HG02678 (cell line): ENCODE measurements around the gene SNAI3.

Experiments
- ATAC-seq: cut with Tn5 transposase; IDR thresholded peaks from one replicate; pipeline ENCODE4 v1.9.1; 2021; ENCODE audit warnings: mild to moderate bottlenecking, moderate library complexity; ENCODE audit not compliant: unreplicated experiment

Gene SNAI3

DNA sequence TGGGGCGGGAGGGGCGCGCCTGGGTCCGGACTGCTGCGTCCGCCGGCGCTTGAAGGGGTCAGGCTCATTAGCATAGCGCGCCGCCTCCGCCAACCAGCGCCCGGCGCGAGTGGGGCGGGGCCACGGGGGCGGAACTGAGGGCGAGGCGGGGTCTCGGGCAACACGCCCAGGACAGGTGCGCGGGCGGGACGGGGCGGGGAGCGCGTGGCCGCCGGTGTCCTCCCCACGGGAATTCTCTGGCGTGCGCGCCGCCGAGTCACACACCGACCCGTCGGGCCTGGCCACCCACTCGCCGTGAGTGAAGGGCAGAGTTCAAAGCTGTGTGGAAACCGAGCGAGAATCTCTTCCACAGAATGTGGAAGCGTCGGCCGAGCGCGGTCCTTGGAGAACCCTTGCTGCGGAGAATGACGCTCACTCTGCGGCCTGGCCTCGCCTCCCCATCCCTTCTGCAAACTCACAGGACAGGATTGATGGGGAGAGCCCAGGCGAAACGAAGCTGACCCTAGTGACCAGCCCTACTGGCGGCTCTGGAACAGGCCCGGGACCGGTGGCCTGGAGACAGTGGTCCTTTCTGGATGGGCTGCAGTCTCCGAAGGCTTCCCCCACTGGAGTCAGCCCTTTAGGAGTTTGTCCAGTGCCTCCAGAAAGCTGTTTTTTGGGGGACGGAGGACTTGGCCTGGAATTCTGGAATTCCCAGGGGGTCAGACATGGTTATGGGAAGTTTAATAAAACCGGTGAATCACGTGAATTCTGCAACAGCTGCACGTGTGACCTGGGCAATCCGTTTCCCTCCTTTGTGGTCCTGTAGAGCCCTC is at the start of gene SNAI3:
SNAI3 (minus strand) TSS at position 69 of the 815 bp plus-strand sequence. CDS start 101 bp downstream, outside the sequence.
- ATAC-seq, result peak; percentile 76

DNA sequence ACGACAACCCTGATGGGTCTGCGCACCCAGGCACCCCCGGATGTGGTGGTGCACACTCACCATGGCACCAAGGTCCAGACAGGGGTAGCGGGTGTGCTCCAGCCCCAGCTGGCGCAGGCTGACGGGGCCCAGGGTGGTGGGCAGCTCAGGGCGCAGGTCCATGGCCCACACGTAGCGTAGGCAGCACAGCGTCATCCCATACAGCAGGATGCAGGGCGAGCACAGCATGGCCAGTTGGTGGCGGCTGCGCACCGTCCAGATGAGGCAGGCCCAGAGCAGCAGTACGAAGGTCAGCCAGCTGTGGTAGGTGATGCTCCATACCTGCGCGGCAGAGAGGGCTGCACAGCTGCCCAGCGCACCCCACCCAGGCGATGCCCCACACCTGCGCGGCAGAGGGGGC is 49.8 kb upstream of the SNAI3 start:
- no peak for ATAC-seq

DNA sequence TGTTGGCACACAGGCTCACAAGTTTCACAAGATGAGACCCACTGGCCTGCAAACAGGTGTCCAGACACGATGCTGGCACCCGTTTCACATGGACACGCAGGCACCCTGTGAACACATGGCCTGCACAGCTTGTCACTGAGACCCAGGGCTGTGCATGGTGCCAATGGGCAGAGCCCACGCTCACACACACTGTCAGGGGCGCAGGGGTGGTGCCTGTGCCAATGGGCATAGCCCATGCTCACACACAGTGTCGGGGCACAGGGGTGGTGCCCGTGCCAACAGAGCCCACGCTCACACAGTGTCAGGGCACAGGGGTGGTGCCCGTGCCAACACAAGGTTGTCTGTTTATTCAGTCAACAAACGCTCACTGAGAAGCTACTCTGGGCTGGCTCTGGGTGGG is 49.3 kb upstream of the SNAI3 start:
- ATAC-seq, result no peak

GRCh38 chr16:88735121-88735520 is 48.8 kb upstream of the SNAI3 start:
- no peak for ATAC-seq

DNA sequence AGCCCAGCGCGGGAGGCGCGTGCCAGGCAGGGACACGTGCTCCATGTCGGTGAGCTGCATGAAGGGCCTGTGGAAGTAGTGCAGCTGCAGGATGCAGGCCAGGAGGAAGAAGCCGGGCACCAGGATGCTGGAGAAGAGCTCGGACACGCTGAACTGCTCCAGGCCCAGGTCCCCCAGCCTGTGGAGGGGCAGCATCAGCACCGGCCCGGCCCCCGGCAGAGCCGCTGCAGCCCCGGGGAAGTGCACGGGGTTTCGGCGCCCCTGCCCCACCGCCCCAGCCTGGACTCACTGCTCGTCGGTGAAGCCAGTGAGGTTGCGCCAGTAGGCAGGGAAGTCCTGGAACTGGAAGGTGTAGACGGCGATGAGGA is 48.0 kb upstream of the SNAI3 start:
- no peak for ATAC-seq

- ATAC-seq, result no peak
These were observed 47.5 kb upstream of the SNAI3 start for GRCh38 chr16:88733630-88734360.

GRCh38 chr16:88732961-88733294 is 46.6 kb upstream of the SNAI3 start:
- ATAC-seq, result no peak

DNA sequence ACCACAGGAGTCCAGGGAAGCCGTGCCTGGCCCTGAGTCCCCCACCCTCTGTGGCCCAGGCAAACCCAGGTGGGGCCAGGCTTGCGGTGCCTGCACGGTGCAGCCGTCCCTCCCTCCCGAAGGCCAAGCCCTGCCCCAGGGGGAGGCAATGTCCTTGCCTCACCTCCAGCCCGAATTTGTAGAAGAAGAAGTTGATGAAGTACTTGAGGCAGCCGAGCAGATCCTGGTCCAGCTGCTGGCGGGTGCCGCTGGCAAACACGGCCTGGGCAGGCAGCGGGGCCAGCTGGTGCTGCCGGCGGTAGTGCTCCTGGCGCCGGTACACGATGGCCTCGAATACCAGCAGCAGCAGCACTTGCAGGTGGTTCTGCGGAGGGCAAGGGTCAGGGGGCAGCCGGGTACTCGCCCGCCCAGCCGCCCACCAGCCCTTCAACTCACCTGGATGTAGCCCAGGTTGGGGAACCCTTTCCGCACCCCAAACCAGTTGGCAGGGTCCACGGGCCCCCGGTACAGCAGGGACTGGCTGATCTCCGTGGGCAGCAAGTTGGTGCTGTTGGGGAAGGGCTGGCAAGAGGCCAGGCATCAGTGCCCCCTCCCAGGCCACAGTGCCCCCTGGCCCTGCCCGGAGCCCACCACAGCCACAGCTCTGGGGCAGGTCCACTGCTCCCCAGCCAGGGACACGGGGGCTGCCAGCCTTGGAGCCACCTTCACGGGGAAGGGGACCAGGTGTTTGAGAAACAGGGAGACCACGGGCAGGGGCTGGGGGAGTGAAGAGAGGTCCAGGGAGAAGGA is 46.1 kb upstream of the SNAI3 start:
- no peak for ATAC-seq

- ATAC-seq, result no peak
These were observed 45.4 kb upstream of the SNAI3 start for GRCh38 chr16:88731699-88732098.

- ATAC-seq, result no peak
These were observed 44.6 kb upstream of the SNAI3 start for GRCh38 chr16:88730632-88731607.

DNA sequence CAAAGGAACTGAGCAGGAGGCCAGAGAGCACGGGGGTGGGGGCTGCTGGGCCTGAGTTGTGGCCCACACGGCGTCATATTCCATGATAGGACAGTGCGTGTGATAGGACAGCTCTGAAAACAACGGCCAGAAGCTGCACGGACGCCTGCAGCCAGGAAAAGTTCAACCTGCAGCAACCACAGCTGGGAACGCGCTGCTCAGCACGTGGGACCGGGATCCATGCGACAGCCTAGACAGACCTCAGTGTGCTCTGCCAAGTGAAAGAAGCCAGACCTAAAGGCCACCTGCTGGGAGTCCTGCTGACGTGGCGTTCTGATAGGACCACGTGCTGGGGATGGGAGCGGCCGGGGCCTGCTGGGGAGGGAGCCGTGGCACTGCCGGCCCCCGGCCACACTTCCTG is 41.6 kb upstream of the SNAI3 start:
- no peak for ATAC-seq

GRCh38 chr16:88726981-88727380 is 40.7 kb upstream of the SNAI3 start:
- ATAC-seq, result no peak

GRCh38 chr16:88726408-88726749 is 40.1 kb upstream of the SNAI3 start:
- no peak for ATAC-seq

DNA sequence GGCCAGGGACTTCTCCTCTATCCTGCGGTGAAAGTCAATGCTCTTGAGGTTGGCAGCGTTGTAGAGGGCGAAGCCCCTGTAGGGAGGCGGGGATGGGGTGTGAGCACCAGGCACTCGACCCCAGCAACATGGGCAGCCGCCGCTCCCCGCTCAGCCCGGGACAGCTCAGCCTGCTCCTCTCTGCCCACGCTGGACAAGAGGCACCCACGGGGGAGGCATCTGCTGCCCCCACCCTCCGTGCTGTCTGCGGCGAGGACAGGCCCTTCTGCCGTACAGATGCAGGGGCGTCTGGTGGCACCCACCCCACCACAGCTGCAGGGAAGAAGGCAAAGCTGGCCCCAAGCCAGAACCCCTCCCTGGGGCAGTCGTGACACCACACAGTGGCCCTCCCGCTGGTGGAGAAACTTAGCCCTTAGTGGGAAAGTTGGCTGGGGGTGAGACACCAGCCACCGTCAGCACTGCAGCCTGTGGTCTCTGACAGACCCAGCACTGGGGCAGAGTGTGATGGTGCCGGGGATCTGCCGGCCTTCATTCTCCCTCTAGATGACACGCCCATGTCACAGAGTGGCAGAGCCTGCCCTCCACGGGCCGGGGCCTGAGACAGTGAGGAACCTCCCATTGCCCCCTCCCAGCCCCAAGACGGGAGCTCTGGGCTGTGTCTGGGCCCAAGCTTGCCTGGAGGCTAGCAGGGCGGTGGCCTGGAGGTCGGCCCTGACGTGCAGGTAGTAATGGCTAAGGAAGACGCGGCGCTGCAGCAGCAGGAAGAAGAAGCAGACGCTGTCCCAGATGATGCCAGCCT is 39.5 kb upstream of the SNAI3 start:
- no peak for ATAC-seq

- ATAC-seq, result no peak
These were observed 38.7 kb upstream of the SNAI3 start for GRCh38 chr16:88724855-88725555.

DNA sequence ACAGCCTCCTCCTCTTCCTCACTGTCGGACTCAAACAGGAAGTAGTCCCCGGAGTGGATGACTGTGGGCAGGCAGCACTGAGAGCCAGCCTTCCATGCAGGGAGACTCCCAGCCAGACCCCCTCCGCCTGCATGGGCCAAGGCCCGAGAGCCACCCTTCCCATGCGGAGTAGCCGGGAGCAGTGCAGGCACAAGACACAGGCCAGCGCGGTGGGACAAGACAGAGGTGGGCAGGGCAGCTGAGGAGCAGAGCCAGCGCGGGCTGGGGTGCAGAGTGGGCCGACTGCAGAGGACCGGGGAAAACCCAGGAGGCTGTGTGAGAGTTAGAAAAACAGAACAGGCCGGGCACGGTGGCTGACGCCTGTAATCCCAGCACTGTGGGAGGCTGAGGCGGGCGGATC is 37.6 kb upstream of the SNAI3 start:
- ATAC-seq, result no peak

- ATAC-seq, result no peak
These were observed 37.2 kb upstream of the SNAI3 start for GRCh38 chr16:88723507-88723887.

GRCh38 chr16:88722784-88723506 is 36.6 kb upstream of the SNAI3 start:
- ATAC-seq, result no peak
